HG03196 (cell line): ENCODE data around the gene PTMA.
"Not testable (repeated sequence)": the region's sequence is repeated elsewhere in the genome, so short reads cannot be mapped to it uniquely, and the experiment has no call there.

Experiments used
- ATAC-seq: cut with Tn5 transposase; IDR thresholded peaks from one replicate; pipeline ENCODE4 v1.9.1; 2021; ENCODE audit not compliant: unreplicated experiment

The PTMA gene

DNA sequence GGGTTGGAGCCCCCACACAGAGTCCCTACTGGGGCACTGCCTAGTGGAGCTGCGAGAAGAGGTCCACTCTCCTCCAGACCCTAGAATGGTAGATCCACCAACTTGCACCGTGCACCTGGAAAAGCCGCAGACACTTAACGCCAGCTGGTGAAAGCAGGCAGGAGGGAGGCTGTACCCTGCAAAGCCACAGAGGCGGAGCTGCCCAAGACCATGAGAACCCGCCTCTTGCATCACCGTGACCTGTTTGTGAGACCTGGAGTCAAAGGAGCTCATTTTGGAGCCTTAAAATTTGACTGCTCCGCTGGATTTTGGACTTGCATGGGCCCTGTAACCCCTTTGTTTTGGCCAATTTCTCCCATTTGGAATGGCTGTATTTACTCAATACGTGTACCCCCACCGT, 40.7 kb downstream of the PTMA start:
- ATAC-seq, result not testable (repeated sequence)

- no peak for ATAC-seq
Observed at GRCh38 chr2:231751042-231751815, 42.9 kb downstream of the PTMA start.

GRCh38 chr2:231752061-231752460, 43.7 kb downstream of the PTMA start:
- ATAC-seq, result no peak

DNA sequence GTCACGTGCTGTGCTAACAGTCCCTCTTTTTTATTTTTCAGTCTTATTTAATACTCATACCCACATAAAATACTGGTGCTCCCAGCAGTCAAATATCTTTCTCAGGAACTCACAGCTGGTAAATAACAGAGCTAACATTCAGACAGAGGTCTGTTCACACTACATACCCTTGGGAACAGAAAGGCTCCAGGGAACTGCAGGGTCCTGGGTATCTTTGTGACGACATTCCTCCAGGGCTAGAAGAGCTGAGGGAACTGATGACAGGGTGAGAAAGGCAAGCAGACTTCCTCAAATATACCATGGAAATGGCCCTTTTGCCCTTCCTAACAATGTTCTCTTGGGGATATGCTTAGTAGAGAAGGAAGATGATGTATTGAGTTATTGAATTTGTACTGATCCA, 53.4 kb downstream of the PTMA start:
- ATAC-seq, result no peak
